AG04450 (cell line): ENCODE results near the gene CYB5R3. TPM values are rescaled to one million over a fixed set of nuclear protein-coding genes. Genes with fewer than 3 reads are reported as not detected.
"Not testable (repeated sequence)": the region's sequence is repeated elsewhere in the genome, so short reads cannot be mapped to it uniquely, and the experiment has no call there.

ENCODE experiments used
- CTCF ChIA-PET: fragments of 300-600, 350-600 bp; formaldehyde crosslinking; extraction: SDS; loops from one replicate; lab custom pipeline; 2022; ENCODE audit warnings: antibody characterized with exemption, inconsistent platforms; lab: Charles Lee
- POLR2A ChIA-PET: fragments of 350-600 bp; formaldehyde crosslinking; extraction: SDS; loops from one replicate; lab custom pipeline; 2021; ENCODE audit warnings: antibody characterized with exemption, inconsistent platforms; lab: Yijun Ruan, JAX
- DNase-seq: peaks from one replicate; pipeline ENCODE4 v3.0.0-alpha.2; 2011; ENCODE audit warnings: low read depth, low spot score
- H3K27ac ChIP-seq: one replicate; pipeline ENCODE4 v1.5.1; 2012; ENCODE audit warnings: low read depth, low read length, control low read depth
- H3K27me3 ChIP-seq: one replicate; pipeline ENCODE4 v1.6.0; 2012; ENCODE audit warnings: low read length; ENCODE audit not compliant: control insufficient read depth, insufficient read depth
- H3K4me3 ChIP-seq: 2 replicates; pipeline ENCODE4 v1.5.1; 2011; ENCODE audit warnings: mild to moderate bottlenecking, low read depth, low read length, control low read depth
- H3K9me3 ChIP-seq: 2 replicates; pipeline ENCODE4 v1.5.1; 2012; ENCODE audit warnings: low read length; ENCODE audit not compliant: control insufficient read depth, insufficient read depth
- polyA plus RNA-seq: library from polyadenylated mRNA; depleted of rRNA; stranded (reverse); fragments of >200 nt; gene quantifications from 2 replicates; pipeline ENCODE4 v1.2.3, GENCODE V29; 2011
- TF ChIP-seq, protein P1 (sequence below): IDR thresholded peaks from 2 replicates; pipeline ENCODE4 v1.5.1; 2011; ENCODE audit warnings: low read depth, low read length, control low read depth, inconsistent platforms

CYB5R3 gene
- polyA plus RNA-seq, 1 experiment, result 110 TPM

DNA sequence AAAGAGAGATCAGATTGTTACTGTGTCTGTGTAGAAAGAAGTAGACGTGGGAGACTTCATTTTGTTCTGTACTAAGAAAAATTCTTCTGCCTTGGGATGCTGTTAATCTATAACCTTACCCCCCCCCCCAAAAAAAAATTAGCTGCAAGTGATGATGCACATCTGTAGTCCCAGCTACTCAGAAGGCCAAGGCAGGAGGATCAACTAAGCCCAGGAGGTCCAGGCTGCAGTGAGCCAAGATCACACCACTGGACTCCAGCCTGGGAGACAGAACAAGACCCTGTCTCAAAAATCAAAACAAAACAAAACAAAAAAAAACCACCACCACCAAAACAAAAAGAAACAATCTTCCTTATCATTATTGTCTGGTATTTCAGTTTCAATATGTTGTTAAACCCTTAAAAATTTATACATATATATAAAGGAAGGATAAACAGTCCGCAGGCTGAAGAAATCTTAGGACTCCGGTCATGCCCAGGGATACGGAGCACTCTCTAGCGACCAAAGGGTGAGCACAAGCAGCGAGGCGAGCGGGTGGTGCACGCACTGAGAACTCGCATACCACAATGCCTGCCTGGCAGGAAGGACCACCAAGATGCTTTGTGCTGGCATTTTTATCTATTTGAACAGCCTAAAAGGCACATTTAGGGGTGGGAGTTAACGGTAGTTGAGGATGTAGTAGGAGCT, 40.9 kb downstream of the CYB5R3 start:
- peak overlapping the region; percentile 50 for H3K4me3 ChIP-seq

DNA sequence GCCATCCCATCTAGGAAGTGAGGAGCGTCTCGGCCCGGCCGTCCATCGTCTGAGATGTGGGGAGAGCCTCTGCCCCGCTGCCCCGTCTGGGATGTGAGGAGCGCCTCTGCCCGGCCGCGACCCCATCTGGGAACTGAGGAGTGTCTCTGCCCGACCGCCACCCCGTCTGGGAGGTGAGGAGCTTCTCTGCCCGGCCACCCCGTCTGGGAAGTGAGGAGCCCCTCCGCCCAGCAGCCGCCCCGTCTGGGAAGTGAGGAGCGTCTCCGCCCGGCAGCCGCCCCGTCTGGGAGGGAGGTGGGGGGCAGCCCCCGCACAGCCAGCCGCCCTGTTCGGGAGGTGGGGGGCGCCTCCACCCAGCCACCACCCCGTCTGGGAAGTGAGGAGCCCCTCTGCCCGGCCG, 41.6 kb downstream of the CYB5R3 start:
- POLR2A ChIA-PET, result interaction anchor here (0.6 kb wide), 2 partner anchors 33 to 34 kb away, joined by 3 to 4 read pairs; no protein-coding TSS in a partner anchor
- H3K27me3 ChIP-seq, H3K27ac ChIP-seq, H3K9me3 ChIP-seq, DNase-seq, CTCF ChIA-PET, H3K4me3 ChIP-seq: not testable (repeated sequence)

More for the DNA sequence above, 40.9 kb downstream of the CYB5R3 start:
- Histone ChIP-seq H3K27me3 (no peaks in the 10 kb centered on the region), H3K9me3 (peaks cover 3% of the 10 kb centered on the region; the same call in 1 of the 2 replicates), H3K27ac (peak overlapping the region; percentile 87)
- DNase-seq, result no peak
- POLR2A ChIA-PET, result interaction anchor here (0.6 to 1.0 kb wide), 3 partner anchors 33 to 54 kb away, joined by 3 to 4 read pairs (median 3); partner anchors contain the start of gene SERHL2
- CTCF ChIA-PET, result interaction anchor here (1.4 kb wide), 1 partner anchor 13 kb away, joined by 4 read pairs; no protein-coding TSS in a partner anchor
- TF ChIP-seq, protein P1, sequence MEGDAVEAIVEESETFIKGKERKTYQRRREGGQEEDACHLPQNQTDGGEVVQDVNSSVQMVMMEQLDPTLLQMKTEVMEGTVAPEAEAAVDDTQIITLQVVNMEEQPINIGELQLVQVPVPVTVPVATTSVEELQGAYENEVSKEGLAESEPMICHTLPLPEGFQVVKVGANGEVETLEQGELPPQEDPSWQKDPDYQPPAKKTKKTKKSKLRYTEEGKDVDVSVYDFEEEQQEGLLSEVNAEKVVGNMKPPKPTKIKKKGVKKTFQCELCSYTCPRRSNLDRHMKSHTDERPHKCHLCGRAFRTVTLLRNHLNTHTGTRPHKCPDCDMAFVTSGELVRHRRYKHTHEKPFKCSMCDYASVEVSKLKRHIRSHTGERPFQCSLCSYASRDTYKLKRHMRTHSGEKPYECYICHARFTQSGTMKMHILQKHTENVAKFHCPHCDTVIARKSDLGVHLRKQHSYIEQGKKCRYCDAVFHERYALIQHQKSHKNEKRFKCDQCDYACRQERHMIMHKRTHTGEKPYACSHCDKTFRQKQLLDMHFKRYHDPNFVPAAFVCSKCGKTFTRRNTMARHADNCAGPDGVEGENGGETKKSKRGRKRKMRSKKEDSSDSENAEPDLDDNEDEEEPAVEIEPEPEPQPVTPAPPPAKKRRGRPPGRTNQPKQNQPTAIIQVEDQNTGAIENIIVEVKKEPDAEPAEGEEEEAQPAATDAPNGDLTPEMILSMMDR, result no peak

DNA sequence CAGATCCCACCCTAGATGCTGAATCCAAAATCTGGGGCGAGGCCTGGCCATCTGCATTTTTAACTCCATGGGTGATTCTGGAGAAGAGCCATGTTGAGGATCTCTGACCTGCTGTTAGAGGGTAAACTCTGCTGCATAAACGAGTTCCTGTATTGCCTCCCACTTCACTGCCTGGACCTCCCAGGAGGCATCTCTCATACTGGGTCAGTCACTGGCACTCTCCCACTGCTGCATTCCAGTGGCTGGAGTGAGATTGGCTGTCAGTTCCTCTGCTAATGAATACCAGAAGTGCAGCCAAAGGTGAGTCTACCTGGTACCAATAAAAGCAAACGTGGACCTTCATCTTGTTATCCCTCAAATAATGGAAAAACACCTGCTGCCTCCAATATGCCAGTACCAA, 44.8 kb downstream of the CYB5R3 start:
- TF ChIP-seq, protein P1, result no peak
- no peak overlapping the region for H3K4me3 ChIP-seq
- H3K27ac ChIP-seq, result no peak overlapping the region
- H3K27me3 ChIP-seq, result no peaks in the 10 kb centered on the region
- H3K9me3 ChIP-seq, result peaks cover 3% of the 10 kb centered on the region; the same call in 1 of the 2 replicates
- ChIA-PET CTCF (no interaction called here), POLR2A (no interaction called here)
- DNase-seq, result no peak

DNA sequence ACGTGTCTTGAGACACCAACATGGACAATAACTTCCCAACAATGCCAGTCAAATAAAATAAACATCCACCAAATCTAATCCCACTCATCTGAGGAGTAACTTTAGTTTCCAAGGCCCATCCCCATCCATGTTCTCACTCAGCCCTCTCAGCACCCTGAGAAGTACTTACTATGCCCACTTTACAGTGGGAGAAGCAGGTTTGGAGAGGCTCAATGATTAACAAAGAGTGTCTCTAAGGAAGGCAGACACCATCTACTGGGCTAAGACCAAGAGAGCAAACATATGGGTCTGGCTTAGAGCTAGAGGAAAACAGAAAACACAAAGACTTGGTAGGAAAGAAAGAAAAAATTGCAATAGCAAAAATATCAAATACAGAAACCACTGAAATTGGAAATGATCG, 45.8 kb downstream of the CYB5R3 start:
- Histone ChIP-seq H3K27ac (no peak overlapping the region), H3K9me3 (peaks cover 3% of the 10 kb centered on the region; the same call in 1 of the 2 replicates), H3K4me3 (no peak overlapping the region), H3K27me3 (no peaks in the 10 kb centered on the region)
- POLR2A ChIA-PET, result no interaction called here
- TF ChIP-seq, protein P1, result no peak
- CTCF ChIA-PET, result no interaction called here
- DNase-seq, result no peak

DNA sequence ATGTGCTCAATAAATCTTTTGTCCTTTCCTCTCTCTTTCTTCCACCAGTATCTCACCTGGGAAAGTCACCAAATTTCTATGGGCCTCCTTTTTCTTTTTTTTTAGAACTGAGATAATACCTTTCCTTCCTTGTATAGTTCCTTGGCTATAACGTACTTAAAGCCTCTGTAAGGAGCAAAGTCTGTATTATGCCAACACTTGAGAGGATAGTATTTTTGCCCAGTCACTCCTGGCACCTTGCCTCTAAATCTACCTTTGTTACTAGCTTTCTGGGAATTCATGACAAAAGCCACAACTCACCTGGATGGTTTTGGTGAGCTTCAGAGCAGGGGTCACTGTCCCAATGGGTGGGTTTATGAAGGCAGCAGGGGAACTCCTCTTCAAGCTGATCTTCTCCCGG, 46.7 kb downstream of the CYB5R3 start:
- Histone ChIP-seq H3K27ac (no peak overlapping the region), H3K27me3 (no peaks in the 10 kb centered on the region), H3K4me3 (no peak overlapping the region), H3K9me3 (peaks cover 3% of the 10 kb centered on the region; the same call in 1 of the 2 replicates)
- no peak for DNase-seq
- CTCF ChIA-PET, result no interaction called here
- POLR2A ChIA-PET, result no interaction called here
- TF ChIP-seq, protein P1, result no peak
